ENCODE data around the gene CASR. TPM values are rescaled to one million over a fixed set of nuclear protein-coding genes. Genes with fewer than 3 reads are reported as not detected.
"Not testable (repeated sequence)": the region's sequence is repeated elsewhere in the genome, so short reads cannot be mapped to it uniquely, and the experiment has no call there.

Gene CASR
- total RNA-seq, 2 experiments from 2014 or later: 0.14 to 0.19 TPM

DNA sequence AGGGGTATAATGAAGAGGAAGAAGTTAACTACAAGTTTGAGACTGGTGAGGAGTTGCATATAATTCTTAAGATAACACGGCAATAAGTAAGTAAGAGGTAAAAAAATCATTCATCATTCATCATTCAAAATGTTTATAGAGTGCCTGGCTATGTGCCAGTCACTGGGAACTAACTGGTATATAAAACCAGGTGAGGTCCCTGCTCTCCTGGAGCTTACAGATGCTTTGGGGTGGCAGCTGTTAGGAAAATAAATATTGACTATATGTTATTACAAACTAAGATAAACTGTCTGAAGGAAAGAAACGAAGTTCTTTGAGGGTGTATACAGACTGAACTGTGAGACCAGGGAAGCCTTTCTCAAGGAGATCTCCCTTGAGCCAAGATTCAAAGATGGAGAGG, 2.9 kb downstream of the CASR start:
- peaks cover 7% of the 10 kb centered on the region for H3K4me1 Mint-ChIP-seq (ENCODE audit: low read depth)
- no peaks in the 10 kb centered on the region for H3K9me3 Mint-ChIP-seq
- intact Hi-C loops (cut with micrococcal nuclease): no loop called here
- ChIA-PET POLR2A (no interaction called here), CTCF (no interaction called here)
- H3K36me3 Mint-ChIP-seq: no peaks in the 10 kb centered on the region
- peaks cover 54% of the 10 kb centered on the region for H3K27me3 Mint-ChIP-seq
- no peak overlapping the region for H3K27ac Mint-ChIP-seq
- H3K4me3 Mint-ChIP-seq: no peak overlapping the region
- no peak for DNase-seq

DNA sequence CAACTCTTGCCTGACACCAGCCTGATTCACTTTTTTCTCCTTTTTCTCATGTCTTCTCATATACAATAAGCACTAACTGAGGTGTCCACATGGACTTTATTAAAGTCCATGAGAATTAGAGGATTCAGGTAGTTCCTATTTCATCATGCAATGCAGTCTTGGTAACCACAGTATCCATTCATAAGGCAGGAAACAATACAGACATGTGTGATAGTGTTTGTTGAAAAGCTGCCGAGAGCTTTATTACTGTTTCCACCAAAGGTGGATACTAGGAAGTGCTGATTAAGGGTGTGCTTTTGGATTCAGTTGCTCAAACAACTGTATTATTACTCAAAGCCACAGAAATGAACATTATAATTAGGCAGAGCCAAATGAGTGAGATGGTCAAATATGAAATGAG, 5.3 kb downstream of the CASR start:
- Mint-ChIP-seq H3K4me3 (no peak overlapping the region), H3K27me3 (peaks cover 37% of the 10 kb centered on the region), H3K4me1 (ENCODE audit: low read depth) (peaks cover 3% of the 10 kb centered on the region), H3K27ac (no peak overlapping the region), H3K36me3 (no peaks in the 10 kb centered on the region), H3K9me3 (no peaks in the 10 kb centered on the region)
- CTCF ChIA-PET: no interaction called here
- no peak for DNase-seq
- intact Hi-C loops (cut with micrococcal nuclease): no loop called here
- POLR2A ChIA-PET: no interaction called here

DNA sequence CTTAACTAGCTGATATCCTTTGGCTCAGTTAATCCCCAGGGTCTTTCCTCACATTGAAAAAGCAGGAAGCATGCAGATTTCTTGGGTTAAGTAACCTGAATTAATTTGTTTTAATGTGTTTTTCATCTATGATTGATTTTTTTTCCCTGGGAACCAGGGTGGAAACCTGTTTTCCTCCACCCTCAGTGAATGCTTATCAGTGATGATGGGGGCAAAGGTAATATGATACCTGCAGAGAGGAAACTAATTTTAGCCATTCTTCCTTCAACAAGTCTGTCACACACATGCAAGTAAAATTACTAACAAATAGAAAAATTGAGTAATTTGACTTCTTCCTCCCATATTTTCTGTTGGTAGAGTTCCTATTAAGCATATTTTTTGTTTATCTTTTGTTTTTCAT, 5.9 kb downstream of the CASR start:
- no peak for DNase-seq
- CTCF ChIA-PET: no interaction called here
- POLR2A ChIA-PET: no interaction called here

DNA sequence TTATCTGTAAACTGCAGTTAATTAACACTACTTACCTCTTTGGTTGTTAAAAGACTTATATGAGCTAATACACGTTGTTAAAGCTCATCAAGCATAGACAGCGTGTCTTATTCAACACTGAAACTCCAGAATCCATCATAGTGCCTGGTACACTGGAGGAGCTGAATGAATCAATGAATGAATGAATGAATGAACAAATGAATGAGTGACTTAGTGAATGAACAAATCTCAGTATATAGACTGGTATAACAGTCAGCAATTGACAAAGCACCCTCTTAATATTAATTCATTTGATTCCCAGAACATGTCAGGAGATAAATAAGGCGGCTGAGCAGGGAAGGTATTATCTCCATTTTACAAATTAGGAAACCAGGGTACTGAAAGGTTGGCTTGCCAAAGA, 7.1 kb downstream of the CASR start:
- Mint-ChIP-seq H3K4me1 (ENCODE audit: low read depth) (peaks cover 4% of the 10 kb centered on the region), H3K27ac (no peak overlapping the region), H3K36me3 (no peaks in the 10 kb centered on the region), H3K9me3 (no peaks in the 10 kb centered on the region), H3K27me3 (peaks cover 25% of the 10 kb centered on the region), H3K4me3 (no peak overlapping the region)
- ChIA-PET CTCF (interaction anchor here (0.6 kb wide), 1 partner anchor 124 kb away, joined by 3 read pairs; no protein-coding TSS in a partner anchor), POLR2A (no interaction called here)
- intact Hi-C loops (cut with micrococcal nuclease): no loop called here
- no peak for DNase-seq

More for the DNA sequence above, 5.9 kb downstream of the CASR start:
- no peaks in the 10 kb centered on the region for H3K9me3 Mint-ChIP-seq
- peaks cover 34% of the 10 kb centered on the region for H3K27me3 Mint-ChIP-seq
- H3K4me1 Mint-ChIP-seq (ENCODE audit: low read depth): peaks cover 2% of the 10 kb centered on the region
- no peak overlapping the region for H3K4me3 Mint-ChIP-seq
- no peaks in the 10 kb centered on the region for H3K36me3 Mint-ChIP-seq
- no peak overlapping the region for H3K27ac Mint-ChIP-seq
- intact Hi-C loops (cut with micrococcal nuclease): no loop called here

DNA sequence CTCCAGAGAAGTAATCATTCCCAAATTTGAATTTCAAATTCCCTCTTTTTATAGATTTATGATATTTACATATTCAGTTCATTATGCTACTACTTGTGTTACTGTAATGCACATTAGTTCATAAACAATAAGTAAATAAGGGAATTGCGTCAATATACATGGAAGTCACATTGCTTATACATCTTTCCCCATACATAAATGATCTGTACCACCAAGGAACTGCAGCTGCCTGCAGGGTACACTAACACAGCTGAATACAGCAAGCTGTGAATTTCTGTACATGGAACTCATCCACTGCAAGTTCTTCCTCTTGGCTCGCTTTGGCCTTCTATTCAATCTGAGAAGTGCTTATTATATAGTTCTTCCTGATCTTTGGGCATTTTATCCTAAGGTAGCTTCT, 15.5 kb downstream of the CASR start:
- H3K36me3 Mint-ChIP-seq: no peaks in the 10 kb centered on the region
- no peak for DNase-seq
- ChIA-PET POLR2A (no interaction called here), CTCF (interaction anchor here (1.2 kb wide), 1 partner anchor 14 kb away, joined by 3 read pairs; no protein-coding TSS in a partner anchor)
- no peaks in the 10 kb centered on the region for H3K9me3 Mint-ChIP-seq
- peaks cover 7% of the 10 kb centered on the region for H3K4me1 Mint-ChIP-seq (ENCODE audit: low read depth)
- H3K27me3 Mint-ChIP-seq: peaks cover 2% of the 10 kb centered on the region
- no peak overlapping the region for H3K4me3 Mint-ChIP-seq
- intact Hi-C loops (cut with micrococcal nuclease): no loop called here
- H3K27ac Mint-ChIP-seq: no peak overlapping the region

DNA sequence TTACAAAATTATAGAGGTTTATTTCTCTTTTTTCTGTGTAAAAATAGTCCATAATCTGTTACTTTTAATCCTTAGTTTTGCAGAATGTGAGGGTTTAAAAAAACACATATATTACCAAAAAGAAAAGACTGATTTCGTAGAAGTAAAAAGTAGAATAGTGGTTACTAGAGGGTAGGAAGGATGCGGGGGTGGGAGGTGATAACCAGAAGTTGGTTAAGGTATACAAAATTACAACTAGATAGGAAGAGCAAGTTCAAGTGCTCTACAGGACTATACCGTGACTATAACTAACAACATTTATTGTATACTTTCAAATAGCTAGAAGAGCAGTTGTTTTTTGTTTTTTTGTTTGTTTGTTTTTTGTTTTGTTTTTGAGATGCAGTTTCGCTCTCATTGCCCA, 16.1 kb downstream of the CASR start:
- H3K4me3 Mint-ChIP-seq: no peak overlapping the region
- ChIA-PET POLR2A (no interaction called here), CTCF (interaction anchor here (1.2 kb wide), 1 partner anchor 15 kb away, joined by 3 read pairs; no protein-coding TSS in a partner anchor)
- intact Hi-C loops (cut with micrococcal nuclease): no loop called here
- no peaks in the 10 kb centered on the region for H3K36me3 Mint-ChIP-seq
- no peak overlapping the region for H3K27ac Mint-ChIP-seq
- H3K4me1 Mint-ChIP-seq (ENCODE audit: low read depth): peaks cover 3% of the 10 kb centered on the region
- no peaks in the 10 kb centered on the region for H3K9me3 Mint-ChIP-seq
- peak; percentile 16 for DNase-seq
- H3K27me3 Mint-ChIP-seq: peaks cover 2% of the 10 kb centered on the region

DNA sequence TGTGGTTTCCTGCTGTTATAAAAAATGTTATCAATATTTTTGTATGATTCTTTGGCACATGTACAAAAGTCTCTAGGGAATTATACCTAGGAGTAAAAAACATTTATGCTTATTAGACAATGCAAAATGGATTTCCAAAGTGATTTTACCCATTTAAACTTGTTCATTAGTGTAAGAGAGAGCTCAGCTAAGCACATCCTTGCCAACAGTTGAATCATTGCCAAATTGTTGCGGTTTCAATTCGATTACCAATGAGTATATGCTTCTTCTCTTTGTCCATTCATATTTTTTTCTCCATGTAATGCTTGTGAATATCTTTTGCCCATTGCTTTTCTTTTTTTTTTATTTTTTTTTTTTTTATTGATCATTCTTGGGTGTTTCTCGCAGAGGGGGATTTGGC, 17.2 kb downstream of the CASR start:
- H3K9me3 Mint-ChIP-seq: no peaks in the 10 kb centered on the region
- H3K4me1 Mint-ChIP-seq (ENCODE audit: low read depth): peaks cover 3% of the 10 kb centered on the region
- no peak overlapping the region for H3K4me3 Mint-ChIP-seq
- intact Hi-C loops (cut with micrococcal nuclease): no loop called here
- H3K27ac Mint-ChIP-seq: no peak overlapping the region
- POLR2A ChIA-PET: no interaction called here
- DNase-seq: no peak
- H3K36me3 Mint-ChIP-seq: no peaks in the 10 kb centered on the region
- CTCF ChIA-PET: no interaction called here
- peaks cover 2% of the 10 kb centered on the region for H3K27me3 Mint-ChIP-seq

DNA sequence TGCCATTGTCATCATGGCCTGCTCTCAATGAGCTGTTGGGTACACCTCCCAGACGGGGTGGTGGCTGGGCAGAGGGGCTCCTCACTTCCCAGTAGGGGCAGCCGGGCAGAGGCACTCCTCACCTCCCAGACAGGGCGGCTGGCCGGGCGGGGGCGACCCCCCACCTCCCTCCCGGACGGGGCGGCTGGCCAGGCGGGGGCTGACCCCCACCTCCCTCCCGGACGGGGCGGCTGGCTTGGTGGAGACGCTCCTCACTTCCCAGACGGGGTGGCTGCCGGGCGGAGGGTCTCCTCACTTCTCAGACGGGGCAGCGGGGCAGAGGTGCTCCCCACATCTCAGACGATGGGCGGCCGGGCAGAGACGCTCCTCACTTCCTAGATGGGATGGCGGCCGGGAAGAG, 18.0 kb downstream of the CASR start:
- H3K4me3 Mint-ChIP-seq; H3K27ac Mint-ChIP-seq; H3K9me3 Mint-ChIP-seq; DNase-seq; intact Hi-C loops (cut with micrococcal nuclease); H3K27me3 Mint-ChIP-seq; H3K4me1 Mint-ChIP-seq (ENCODE audit: low read depth); POLR2A ChIA-PET; H3K36me3 Mint-ChIP-seq; CTCF ChIA-PET: not testable (repeated sequence)

DNA sequence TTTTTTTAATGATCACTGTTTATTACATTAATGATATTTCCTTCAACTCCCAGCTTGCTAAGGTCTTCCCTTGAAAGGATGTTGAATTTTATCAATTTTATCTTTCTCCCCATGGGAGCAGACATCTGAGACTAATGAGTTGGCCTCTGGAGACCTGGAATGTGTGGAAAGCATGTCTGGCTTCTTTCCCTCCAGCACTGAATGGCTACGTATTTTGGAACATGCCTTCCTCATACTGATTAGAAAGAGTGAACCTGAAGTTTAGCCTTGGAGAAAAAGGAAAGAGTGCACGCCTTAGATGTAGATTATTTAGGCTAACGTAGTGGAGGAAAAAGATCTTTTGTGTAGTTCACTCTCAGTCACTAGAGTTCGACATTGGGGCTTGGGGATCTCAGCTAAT, 25.1 kb downstream of the CASR start:
- intact Hi-C loops (cut with micrococcal nuclease): no loop called here
- H3K36me3 Mint-ChIP-seq: no peaks in the 10 kb centered on the region
- DNase-seq: no peak
- ChIA-PET CTCF (no interaction called here), POLR2A (no interaction called here)
- peaks cover 8% of the 10 kb centered on the region for H3K27me3 Mint-ChIP-seq
- H3K4me3 Mint-ChIP-seq: no peak overlapping the region
- H3K4me1 Mint-ChIP-seq (ENCODE audit: low read depth): no peaks in the 10 kb centered on the region
- H3K9me3 Mint-ChIP-seq: no peaks in the 10 kb centered on the region
- no peak overlapping the region for H3K27ac Mint-ChIP-seq

DNA sequence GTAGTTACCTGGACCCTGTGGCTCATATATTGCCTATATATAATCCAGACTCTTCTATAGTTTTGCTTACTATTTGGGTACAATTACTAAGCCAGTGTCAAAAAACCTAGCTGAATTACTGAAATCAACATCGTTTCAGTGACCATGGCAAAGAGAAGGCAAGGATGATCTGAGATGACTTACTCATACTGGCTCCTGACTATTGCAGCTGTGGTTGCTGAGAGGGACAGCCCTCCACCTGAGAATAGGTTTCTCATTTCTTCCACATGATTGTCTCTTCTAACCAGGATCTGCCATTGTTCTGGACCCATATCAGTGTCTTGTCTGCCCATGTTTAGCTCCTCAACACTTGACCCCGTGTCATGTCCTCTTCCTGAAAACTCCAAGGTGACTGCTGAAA, 30.2 kb downstream of the CASR start:
- ChIA-PET POLR2A (no interaction called here), CTCF (no interaction called here)
- H3K27me3 Mint-ChIP-seq: peaks cover 13% of the 10 kb centered on the region
- DNase-seq: no peak
- H3K9me3 Mint-ChIP-seq: no peaks in the 10 kb centered on the region
- no peak overlapping the region for H3K27ac Mint-ChIP-seq
- H3K36me3 Mint-ChIP-seq: no peaks in the 10 kb centered on the region
- no peak overlapping the region for H3K4me3 Mint-ChIP-seq
- intact Hi-C loops (cut with micrococcal nuclease): no loop called here
- no peaks in the 10 kb centered on the region for H3K4me1 Mint-ChIP-seq (ENCODE audit: low read depth)

DNA sequence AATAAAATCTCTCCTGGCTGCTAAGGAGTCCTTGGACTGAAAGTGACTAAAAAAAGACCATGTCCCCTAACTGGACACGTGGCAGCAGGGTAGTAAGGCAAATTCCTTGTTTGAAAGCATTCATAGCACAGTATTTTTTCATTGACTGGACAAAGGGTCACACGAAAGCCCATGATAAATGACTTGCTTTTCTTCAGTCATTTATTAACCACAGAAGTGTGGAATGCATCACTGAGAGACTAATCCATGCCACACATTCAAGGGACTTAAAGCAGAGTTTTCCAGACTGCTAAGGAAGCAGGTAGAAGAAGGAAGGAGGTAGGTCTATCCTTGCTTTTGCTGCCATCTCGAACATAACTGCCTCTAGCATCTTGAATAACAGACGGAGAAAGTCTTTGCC, 31.2 kb downstream of the CASR start:
- no peak for DNase-seq

DNA sequence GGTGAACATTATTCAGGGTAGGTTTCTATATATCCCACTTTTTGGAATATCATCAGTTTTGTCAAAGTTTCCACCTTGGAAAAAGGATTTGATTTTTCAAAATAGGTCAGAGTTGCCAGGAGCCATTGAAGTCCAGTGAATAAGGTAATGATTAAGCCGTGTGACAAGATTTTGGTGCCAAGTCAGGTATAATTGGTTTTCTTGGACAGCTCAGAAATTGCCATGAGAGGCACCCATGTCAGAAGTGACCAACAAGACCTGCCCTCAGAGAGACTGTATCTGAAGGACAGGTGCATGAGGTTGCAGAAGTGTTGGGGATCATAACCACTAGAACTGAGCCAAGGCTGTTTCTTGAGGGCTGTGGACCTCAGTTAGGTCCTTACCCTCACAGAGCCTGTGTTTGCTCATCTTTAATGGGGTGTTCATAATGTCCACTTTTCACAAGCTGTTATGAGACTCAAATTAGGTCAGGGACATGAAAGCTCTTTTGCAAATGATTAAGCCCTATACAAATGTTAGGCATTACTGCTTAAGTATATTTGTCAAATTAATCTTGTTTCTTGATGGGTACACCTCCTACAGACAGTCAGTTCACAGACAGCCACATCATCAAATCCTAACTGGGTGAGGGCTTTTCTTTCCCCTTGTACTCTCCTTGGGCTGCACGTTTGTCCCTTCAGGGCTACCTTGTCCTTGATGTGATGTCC, 32.3 kb downstream of the CASR start:
- no peak overlapping the region for H3K27ac Mint-ChIP-seq
- H3K4me1 Mint-ChIP-seq (ENCODE audit: low read depth): no peaks in the 10 kb centered on the region
- ChIA-PET CTCF (no interaction called here), POLR2A (no interaction called here)
- intact Hi-C loops (cut with micrococcal nuclease): no loop called here
- H3K36me3 Mint-ChIP-seq: no peaks in the 10 kb centered on the region
- H3K27me3 Mint-ChIP-seq: peaks cover 20% of the 10 kb centered on the region
- no peaks in the 10 kb centered on the region for H3K9me3 Mint-ChIP-seq
- H3K4me3 Mint-ChIP-seq: no peak overlapping the region
- DNase-seq: no peak

More for the DNA sequence above, 31.2 kb downstream of the CASR start:
- Mint-ChIP-seq H3K27me3 (peaks cover 16% of the 10 kb centered on the region), H3K4me3 (no peak overlapping the region), H3K4me1 (ENCODE audit: low read depth) (no peaks in the 10 kb centered on the region), H3K36me3 (no peaks in the 10 kb centered on the region), H3K9me3 (no peaks in the 10 kb centered on the region), H3K27ac (no peak overlapping the region)
- CTCF ChIA-PET: no interaction called here
- POLR2A ChIA-PET: no interaction called here
- intact Hi-C loops (cut with micrococcal nuclease): no loop called here

DNA sequence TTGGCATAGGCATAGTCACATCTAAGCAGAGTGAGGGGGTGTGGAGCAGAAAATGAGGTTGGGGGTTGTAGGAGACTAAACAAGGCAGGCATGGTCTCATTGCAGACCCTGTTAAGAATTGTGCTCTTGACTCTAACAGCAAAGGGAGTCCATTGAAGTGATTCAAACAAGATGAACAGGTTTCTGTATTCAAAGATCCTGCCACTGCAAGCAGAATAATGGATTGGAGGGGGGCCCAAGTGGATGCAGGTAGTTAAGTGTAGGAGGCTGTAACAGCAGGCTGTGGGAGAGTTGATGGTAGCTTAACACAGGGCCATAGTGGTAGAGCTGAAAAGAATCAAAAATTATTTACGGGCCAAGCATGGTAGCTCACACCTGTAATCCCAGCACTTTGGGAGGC, 34.4 kb downstream of the CASR start:
- DNase-seq: no peak

More for the DNA sequence above, 34.4 kb downstream of the CASR start:
- CTCF ChIA-PET: no interaction called here
- no peaks in the 10 kb centered on the region for H3K36me3 Mint-ChIP-seq
- H3K4me1 Mint-ChIP-seq (ENCODE audit: low read depth): no peaks in the 10 kb centered on the region
- H3K9me3 Mint-ChIP-seq: no peaks in the 10 kb centered on the region
- H3K27ac Mint-ChIP-seq: no peak overlapping the region
- H3K27me3 Mint-ChIP-seq: peaks cover 31% of the 10 kb centered on the region
- POLR2A ChIA-PET: no interaction called here
- intact Hi-C loops (cut with micrococcal nuclease): no loop called here
- H3K4me3 Mint-ChIP-seq: no peak overlapping the region

Data from activated CD4-positive, alpha-beta memory T cell treated with anti-CD3 and anti-CD28 coated beads for 36 hours (primary cell).